Lower leg skin (tissue), 3 donors: ENCODE measurements around the gene RPIA.

Source experiments
- CTCF ChIP-seq, 3 donors: fragments of 450-650 bp; IDR thresholded peaks; one replicate each; pipeline ENCODE4 v1.5.1; 2016; ENCODE audit warnings: antibody characterized with exemption in 3 of 3, mild to moderate bottlenecking in 3 of 3, moderate library complexity in 2 of 3
- POLR2A ChIP-seq, 2 donors: fragments of 450-650 bp; IDR thresholded peaks; one replicate each; pipeline ENCODE4 v1.6.1; 2016 to 2017; ENCODE audit warnings: antibody characterized with exemption in 2 of 2, mild to moderate bottlenecking in 1 of 2, moderate library complexity in 1 of 2

DNA sequence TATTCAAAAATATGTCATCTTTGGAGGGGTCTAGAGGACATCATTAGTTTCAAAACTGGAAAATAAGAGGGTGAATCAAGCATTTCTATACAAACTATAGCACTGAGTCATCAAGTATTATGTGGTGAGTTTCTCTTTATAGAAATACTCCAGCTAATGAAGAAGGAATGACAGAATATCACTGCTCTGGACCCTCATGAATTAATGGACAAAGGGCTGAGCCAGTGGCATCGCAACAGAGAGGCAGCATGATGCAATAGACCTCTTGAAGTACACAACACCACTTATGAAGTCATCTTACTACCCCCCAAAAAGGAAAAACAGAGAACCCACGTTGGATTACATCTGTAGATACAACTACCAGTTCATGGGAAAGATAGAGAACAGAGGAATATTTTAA is 36.8 kb upstream of the RPIA start:
- TF ChIP-seq CTCF (IDR thresholded peaks at IDR 0.05): no peak
- no peak for TF ChIP-seq POLR2A (IDR thresholded peaks at IDR 0.05)
